ENCODE measurements around the gene CZIB.

DNA sequence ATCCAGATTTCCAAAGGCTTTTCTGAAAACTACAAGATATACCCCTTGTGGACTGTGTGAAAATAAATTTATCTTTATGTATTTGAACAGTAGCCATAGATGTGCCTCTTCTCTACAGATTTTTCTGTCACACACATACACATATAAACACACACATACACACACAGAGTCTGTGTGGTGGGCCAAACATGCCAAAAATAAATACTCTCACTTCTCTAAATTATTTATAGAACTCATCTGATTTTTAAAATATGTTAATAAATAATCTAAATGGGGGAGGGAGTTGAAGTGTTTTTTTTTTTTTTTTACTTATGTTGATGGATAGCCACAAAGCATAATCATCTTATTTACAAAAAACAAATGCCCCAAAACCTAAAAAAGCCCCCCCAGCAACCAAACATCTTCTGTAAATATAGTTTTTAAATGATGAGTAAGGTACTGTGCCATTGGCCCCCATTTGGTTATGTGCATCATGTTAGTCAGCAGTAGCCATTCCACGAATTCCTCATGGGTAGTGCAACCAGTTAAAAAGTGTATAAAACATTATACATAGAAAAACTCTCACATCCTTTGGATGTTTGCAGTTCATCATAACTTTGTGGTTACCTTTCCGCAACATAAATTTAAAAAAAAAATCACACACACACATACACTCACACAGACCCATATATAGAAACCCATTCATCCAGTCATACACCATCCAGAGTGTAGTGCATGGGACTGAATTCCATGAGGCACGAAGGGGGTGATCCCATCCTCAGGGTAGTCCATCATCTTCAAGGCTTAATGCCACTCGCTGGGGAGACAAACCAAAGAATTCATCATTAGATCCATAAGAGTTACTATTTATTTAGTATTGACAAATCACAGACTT lies 26.1 kb upstream of the CZIB start:
- TF ChIP-seq CTCF (IDR thresholded peaks at IDR 0.05) (no peak), EP300 (IDR thresholded peaks at IDR 0.05; ENCODE audit: low read depth) (no peak), POLR2A (IDR thresholded peaks at IDR 0.05) (no peak), POLR2AphosphoS5 (IDR thresholded peaks at IDR 0.05) (no peak)

Data from transverse colon (tissue), 4 donors.